HG03159 (cell line): ENCODE measurements around the gene ZNF518A.
"Not testable (repeated sequence)": the region's sequence is repeated elsewhere in the genome, so short reads cannot be mapped to it uniquely, and the experiment has no call there.

Experiments
- ATAC-seq: cut with Tn5 transposase; IDR thresholded peaks from one replicate; pipeline ENCODE4 v1.9.1; 2021; ENCODE audit warnings: mild to moderate bottlenecking, moderate library complexity; ENCODE audit not compliant: unreplicated experiment

Gene ZNF518A

DNA sequence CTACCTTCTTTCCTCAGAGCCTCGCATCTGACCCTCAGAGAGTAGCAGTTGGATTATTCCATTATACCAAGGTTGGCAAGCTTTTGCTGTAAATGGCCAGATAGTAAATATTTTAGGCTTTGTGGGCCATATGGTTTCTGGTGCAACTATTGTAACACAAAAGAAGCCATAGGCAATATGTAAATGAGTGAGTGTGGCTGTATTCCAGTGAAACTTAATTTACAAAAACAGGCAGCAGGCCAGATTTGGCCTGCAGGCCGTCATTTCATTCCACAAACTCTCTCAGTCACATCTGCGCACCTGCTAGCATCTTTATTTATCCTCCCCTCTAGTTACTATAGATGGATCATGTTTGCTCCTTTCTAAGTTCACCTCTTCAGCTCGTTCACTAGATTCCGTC lies 6.7 kb downstream of the ZNF518A start:
- no peak for ATAC-seq

DNA sequence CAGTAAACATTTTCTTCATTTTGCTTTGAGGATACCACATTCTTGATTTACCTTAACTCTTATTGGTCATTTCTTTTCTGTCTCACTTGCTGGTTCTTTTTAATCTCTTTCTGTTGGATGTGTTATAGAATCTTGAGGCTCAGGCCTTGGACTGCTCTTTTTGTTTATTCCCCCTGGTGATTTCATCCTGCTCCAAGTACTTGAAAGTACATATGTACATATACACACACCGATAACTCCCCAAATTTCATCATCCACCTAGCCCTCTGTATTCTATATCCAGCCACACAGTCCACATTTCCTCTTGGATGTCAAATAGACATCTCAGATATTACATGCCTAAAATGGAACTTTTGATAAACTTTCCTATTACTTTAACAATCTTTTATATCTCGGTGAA lies 7.5 kb downstream of the ZNF518A start:
- ATAC-seq = no peak

DNA sequence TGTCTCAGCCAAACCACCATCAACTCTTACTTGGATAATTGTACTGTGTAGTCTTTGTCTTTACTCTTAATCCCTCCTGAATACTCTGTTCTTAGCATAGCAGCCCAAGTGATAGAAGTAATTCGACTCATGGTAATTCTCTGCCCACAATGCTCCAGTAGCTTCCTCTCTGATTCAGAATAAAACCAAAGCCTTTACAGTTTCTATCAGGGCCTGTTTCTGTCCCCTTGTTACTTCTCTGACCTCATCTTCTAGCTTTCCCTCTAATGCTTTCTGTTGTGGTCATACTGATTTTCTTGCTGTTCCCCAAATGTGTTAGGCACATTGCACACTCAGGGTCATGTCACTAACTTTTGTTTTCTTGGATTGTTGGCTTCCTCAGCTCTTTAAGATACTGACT lies 8.0 kb downstream of the ZNF518A start:
- peak; percentile 90 for ATAC-seq

DNA sequence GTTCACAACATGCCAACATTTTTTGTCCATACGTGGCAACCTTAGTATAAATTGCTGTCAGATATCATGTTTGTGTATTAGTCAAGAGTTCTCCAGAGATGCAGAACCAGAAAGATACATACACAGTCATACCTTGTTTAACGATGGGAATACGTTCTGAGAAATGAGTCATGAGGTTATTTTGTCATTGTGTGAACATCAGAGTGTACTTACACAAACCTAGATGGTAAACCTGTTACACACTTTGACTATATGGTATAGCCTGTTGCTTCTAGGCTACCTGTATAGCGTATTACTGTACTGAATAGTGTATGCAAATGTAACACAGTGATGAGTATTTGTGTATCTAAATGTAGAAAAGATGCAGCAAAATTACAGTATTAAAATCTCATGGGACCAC lies 22.3 kb downstream of the ZNF518A start:
- no peak for ATAC-seq

DNA sequence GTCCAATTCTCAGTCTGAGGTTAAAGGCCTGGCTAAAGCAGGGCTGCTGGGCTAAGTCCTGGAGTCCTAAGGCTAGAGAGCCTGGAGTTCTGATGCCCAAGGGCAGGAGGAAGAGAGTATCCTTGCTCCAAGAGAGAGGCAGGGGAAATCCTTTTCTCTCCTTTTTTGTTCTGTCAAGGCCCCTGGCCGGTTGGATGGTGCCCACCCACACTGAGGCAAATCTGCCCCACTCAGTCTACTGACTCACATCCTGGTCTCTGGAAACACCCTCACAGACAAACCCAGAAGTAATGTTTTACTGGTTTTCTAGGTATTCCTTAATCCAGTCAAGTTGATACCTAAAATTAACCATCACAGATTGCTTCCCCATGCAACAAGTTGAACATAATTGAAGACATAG lies 23.0 kb downstream of the ZNF518A start:
- no peak for ATAC-seq

DNA sequence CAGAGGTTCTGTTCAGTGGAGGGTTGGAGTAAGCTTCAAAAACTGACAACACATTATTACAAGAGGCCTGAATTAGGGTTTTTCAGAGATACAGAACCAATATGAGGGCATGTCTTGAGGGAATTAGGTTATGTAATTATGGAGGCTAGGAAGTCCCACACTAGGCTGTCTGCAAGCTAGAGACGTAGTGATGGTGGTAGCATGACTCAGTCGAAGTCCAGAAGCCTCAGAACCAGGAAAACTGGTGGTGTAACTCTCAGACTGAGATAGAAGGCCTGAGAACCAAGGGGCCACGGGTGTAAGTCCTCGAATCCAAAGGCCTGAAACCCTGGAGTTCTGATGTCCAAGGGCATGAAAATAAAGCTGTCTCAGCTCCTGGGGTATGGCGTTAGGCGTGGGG lies 35.6 kb downstream of the ZNF518A start:
- no peak for ATAC-seq

DNA sequence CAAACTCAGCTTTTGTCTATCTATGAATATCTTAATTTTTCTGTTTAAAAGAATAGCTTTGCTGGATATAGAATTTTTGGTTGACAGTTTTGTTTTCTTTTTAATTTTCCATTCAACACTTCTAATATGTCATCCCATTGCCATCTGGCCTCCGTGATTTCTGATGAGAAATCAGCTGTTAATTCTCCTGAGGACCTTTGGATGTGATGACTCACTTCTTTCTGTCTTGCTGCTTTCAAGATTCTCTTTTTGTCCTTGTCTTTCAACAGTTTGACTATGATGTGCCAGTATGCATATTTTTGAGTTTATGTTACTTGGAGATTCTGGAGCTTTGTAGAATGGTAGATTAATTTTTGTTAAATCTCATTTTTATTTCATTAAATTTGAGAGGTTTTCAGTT lies 38.4 kb downstream of the ZNF518A start:
- ATAC-seq = no peak

DNA sequence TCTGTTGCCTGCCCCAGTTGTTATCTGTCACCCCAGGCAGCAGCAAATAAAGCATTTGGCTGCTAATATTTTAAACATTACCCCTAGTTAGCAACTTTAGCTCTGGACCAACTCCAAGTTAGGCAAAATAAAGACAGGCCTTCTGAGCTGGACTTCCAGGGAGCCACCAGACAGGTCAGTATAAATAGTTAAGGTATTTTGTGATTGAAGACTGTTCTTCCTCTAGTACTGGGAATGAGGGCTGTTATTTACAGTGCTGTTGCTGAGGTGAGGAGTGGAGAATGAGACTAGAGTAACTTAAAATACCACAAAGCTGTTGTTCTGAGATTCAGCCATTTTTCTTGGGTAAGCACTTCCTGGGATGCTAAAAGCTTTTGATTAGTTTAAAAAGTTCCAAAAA lies 40.1 kb downstream of the ZNF518A start:
- ATAC-seq = no peak

DNA sequence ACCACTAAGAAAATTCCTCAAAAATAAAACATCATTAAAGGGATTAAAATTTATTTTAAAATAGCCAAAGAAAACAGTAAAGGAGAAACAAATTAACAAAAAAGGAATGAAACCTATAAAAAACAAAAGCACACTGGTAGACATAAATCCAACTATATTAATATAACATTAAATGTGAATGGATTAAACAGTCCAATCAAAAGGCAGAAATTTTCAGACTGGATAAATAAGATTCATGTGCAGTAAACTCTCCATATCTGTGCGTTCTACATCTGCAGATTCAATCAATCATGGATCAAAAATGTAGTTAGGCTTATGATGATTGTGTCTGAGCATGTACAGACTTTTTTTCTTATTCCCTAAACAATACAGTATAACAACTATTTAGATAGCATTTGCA lies 42.6 kb downstream of the ZNF518A start:
- ATAC-seq = no peak

DNA sequence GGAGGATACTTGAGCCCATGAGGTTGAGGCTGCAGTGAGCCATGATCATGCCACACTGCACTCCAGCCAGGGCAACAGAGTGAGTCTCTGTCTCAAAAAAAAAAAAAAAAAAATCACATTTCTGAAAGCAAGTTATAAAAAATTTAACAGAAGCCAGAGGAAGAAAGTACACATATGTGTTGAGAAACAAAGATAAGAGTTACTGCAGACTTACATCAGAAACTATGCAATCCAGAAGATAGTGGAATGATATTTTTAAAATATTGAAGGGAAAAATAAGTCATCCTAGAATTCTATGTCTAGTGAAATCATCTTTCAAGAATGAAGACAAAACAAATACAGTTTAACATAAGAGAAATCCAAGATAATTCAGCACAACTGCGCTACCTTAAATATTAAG lies 46.9 kb downstream of the ZNF518A start:
- ATAC-seq = no peak

DNA sequence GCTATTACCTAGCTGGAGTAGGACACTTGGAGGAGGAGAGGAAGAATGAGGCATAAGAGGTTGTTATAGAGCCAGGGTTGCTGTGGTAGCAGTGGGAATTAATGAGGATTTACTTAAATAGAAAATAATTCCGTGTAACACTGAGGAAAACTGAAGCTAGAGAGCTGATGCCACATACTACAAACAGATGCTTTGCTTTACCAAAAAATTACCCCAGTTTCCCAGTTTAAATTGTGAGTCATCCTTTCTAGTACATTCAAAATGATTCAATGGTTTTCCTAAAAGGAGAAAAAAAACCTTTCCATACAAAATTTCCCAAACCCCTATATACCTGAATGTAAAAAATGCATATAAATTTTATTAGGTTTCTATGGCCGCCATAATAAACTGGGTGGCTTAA lies 58.3 kb downstream of the ZNF518A start:
- no peak for ATAC-seq

DNA sequence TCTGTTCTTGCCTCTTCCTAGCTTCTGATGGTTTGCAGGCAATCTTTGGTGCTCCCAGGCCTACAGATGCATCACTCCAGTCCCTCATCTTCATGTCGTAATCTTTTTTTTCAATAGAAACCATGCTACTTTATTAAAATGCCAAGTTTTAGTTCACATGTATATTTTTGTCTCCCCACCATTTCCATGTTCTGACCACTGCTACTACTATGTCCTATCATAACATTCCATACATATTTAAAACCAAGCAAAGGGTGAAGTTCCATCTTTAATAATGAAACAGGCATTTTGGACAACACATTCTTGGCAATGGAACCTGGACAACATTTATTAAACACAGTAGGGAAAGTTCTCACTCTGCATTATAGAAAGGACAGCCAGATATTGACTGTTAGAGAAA lies 58.8 kb downstream of the ZNF518A start:
- ATAC-seq = no peak

DNA sequence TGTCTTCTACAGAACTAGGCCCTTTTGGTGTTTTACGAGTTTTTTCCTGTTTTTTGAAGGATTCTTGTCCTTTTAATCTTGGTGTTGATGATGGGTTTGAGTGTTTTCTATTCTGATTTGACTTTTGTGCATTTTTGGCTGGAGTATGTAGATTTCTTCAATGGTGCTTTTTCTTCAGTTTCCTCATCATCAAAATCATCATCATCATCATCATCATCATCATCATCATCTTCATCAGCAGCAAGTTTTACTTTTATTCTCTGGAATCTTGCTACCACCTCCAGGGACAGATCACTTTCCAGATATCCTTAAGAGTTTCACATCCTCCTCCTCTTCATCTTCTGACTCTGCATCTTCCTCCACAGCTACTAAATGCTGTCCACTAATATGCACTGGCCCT lies 59.4 kb downstream of the ZNF518A start:
- ATAC-seq = not testable (repeated sequence)

DNA sequence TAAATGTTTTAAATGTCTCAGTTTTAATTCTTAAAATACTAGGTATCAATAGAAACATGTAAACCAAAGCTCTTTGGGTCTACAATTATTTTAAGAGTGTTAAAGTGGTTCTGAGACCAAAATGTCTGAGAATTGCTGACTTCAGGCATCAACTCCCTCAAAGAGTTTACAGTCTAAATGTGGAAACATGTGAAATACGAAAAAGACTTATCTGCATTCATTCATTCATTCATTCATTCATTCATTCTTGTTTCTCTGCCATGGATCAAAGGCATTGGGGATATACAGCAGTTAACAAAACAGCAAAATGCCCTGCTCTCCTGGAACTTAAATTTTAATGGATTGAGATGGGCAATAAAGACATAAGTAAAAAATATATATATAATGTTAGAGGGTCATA lies 71.4 kb downstream of the ZNF518A start:
- ATAC-seq = no peak

DNA sequence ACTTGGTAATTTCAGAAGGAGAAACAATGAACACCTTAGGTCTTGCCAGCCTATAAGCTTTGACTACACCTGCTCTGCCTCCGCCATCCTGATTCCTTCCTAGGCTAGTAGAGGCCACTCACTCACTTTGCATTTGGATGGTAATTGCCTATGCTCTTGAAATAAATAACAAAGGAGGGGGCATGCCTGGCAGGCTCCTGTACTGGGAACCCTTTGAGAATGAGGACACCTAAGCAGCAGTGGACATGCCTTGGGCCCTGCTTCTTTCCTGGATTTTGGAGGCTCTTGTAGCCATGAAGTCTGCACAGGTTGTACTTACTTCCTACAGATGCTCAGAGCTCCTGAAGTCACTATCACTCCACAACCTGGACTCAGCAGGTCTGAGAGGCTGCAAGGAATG lies 75.5 kb downstream of the ZNF518A start:
- no peak for ATAC-seq

DNA sequence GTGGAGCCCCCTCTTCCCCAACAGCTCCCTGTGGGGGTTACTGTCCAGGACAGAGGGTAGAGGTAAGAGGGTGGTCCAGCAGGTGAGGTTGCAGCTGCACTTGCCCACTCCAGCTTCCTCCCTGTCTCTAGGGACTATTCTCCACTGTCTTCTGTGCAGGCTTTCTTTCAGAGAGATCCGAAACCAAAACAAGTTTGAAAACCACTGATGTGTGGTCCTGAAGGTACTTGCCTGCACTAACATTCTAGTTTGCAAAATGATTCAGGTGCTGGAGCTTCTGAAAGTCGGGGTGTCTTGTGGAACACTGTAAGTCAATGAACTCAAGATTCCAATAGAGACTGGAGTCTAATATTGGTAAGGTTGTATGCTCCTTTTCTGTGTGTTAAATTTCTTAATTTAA lies 78.2 kb downstream of the ZNF518A start:
- ATAC-seq = peak; percentile 44

DNA sequence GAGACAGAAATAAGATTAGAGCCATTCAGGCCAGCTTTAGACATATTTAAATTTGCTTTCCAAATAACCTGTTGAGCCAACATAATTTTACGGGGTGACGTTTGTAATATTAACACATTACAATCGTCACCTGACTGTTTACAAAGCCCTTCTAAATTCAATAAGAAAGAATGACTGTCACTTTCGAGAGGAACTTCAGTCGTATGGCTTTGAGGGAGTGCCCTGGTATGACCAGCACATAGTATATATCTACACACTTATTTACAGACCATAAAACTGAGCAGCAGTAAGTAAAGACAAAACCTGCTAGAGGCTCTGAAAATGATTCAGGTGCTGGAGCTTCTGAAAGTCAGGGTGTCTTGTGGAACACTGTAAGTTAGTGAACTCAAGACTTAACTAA lies 78.8 kb downstream of the ZNF518A start:
- ATAC-seq = no peak

DNA sequence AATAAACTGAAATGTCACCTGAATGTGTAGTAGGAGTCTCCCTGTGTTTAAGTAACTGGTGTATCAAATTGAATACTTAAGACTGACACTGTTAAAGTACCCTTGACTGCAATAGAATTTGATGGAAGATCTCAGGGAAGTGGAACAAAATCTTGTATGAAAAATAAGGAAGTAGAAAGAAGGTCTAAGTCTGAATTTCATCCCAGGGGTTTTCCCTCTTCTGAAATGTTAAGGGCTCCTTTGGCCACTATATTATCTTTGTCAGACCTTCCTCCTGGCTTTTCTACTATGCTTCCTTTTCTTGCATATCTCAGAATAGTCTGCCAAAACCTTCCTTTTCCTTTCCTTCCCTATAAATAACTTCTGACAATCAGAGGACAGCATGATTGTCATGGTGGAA lies 81.7 kb downstream of the ZNF518A start:
- no peak for ATAC-seq

DNA sequence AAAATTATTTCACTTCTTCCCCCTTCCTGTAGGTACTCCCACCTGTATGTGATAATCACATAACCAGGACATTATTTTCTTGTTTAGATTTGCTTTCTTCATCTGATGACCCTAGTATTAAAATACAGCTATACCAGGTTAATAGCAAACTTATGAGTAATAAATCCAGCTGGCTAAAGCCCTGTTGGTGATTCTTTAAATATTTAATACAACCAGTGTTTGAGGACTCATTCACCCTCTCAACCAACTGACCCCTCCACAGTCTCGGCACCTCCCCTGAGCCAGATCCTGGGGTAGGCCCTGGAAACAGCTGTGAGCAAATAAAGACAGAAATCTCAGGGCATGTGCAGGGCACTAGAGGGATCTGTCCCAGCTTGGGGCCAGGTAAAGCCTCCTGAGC lies 82.8 kb downstream of the ZNF518A start:
- no peak for ATAC-seq
